ENCODE results near the gene HTRA2.

HTRA2 gene

DNA sequence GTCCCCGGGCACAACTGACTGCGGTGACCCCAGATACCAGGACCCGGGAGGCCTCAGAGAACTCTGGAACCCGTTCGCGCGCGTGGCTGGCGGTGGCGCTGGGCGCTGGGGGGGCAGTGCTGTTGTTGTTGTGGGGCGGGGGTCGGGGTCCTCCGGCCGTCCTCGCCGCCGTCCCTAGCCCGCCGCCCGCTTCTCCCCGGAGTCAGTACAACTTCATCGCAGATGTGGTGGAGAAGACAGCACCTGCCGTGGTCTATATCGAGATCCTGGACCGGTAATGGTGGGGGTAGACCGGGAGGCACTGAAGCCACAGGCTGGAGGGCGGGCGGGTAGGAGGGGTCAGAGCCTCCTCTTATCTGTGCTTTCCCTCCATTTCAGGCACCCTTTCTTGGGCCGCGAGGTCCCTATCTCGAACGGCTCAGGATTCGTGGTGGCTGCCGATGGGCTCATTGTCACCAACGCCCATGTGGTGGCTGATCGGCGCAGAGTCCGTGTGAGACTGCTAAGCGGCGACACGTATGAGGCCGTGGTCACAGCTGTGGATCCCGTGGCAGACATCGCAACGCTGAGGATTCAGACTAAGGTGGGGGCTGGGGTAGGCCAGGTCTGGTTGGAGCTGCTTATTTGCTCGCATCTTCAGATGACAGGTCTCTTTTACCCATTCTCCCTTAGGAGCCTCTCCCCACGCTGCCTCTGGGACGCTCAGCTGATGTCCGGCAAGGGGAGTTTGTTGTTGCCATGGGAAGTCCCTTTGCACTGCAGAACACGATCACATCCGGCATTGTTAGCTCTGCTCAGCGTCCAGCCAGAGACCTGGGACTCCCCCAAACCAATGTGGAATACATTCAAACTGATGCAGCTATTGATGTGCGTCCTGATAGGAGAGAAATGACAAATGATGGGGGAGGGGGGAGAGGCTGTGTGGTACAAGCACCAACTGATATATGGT, 780 bp downstream of the HTRA2 start:
- Histone ChIP-seq H3K4me3 (ENCODE audit: low read length in 2 of 2) (peak overlapping the region; percentile 94 to 97), H3K9ac (ENCODE audit: low read depth in 1 of 2, low read length in 2 of 2) (peak overlapping the region; percentile 83 to 88), H3K36me3 (ENCODE audit: control insufficient read depth in 2 of 2, insufficient read depth in 2 of 2, low read length in 2 of 2) (peaks cover 18 to 37% of the 10 kb centered on the region in 2 donors), H3K27ac (ENCODE audit: low read depth in 2 of 2, low read length in 2 of 2) (peak overlapping the region; percentile 68 to 90), H3K4me1 (ENCODE audit: control insufficient read depth in 2 of 2, insufficient read depth in 2 of 2, low read length in 2 of 2) (peaks cover 25 to 28% of the 10 kb centered on the region in 2 donors), H3K9me3 (ENCODE audit: control insufficient read depth in 2 of 2, low read length in 2 of 2) (no peaks in the 10 kb centered on the region), H3K27me3 (ENCODE audit: control insufficient read depth in 2 of 2, insufficient read depth in 2 of 2, low read length in 2 of 2) (no peaks in the 10 kb centered on the region)

DNA sequence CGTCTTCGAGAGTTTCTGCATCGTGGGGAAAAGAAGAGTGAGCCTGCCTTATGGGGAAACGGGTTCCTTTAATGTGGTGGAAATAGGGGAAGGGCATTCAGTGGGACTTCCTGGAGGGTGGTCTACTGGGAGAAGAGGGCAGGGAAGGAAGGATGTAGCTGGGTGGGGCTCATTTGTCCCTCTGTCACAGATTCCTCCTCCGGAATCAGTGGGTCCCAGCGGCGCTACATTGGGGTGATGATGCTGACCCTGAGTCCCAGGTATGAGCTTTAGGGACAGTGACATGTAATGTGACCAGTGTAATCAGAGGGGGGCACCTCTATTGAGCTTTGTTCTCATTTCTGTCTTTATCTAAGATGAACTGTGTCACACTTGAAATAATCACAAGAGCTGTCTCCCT, 1.9 kb downstream of the HTRA2 start:
- Histone ChIP-seq H3K9ac (ENCODE audit: low read depth in 1 of 2, low read length in 2 of 2) (no peak overlapping the region), H3K36me3 (ENCODE audit: control insufficient read depth in 2 of 2, insufficient read depth in 2 of 2, low read length in 2 of 2) (peaks cover 14 to 28% of the 10 kb centered on the region in 2 donors), H3K4me3 (ENCODE audit: low read length in 2 of 2) (no peak overlapping the region), H3K9me3 (ENCODE audit: control insufficient read depth in 2 of 2, low read length in 2 of 2) (no peaks in the 10 kb centered on the region), H3K4me1 (ENCODE audit: control insufficient read depth in 2 of 2, insufficient read depth in 2 of 2, low read length in 2 of 2) (peaks cover 23 to 25% of the 10 kb centered on the region in 2 donors), H3K27me3 (ENCODE audit: control insufficient read depth in 2 of 2, insufficient read depth in 2 of 2, low read length in 2 of 2) (no peaks in the 10 kb centered on the region), H3K27ac (ENCODE audit: low read depth in 2 of 2, low read length in 2 of 2) (no peak overlapping the region)

DNA sequence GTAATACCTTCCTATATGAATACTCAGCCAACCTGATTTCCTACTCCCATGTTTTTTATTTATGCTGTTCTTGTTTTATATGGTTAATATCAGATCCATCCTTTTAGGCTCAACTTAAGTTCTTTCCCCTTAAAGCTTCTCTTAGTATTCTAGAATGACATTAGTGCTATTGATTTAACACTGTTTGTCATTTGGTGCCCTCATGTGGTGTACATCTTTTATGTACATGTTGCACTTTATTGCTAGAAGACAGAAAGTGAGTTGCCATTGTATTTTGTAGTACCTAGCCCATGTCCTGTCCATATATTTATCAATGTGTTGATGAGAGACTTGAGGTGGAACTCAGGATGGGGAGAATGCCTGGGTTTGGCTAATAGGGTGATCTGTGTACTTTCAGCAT, 2.5 kb downstream of the HTRA2 start:
- Histone ChIP-seq H3K27ac (ENCODE audit: low read depth in 2 of 2, low read length in 2 of 2) (no peak overlapping the region), H3K27me3 (ENCODE audit: control insufficient read depth in 2 of 2, insufficient read depth in 2 of 2, low read length in 2 of 2) (no peaks in the 10 kb centered on the region), H3K4me1 (ENCODE audit: control insufficient read depth in 2 of 2, insufficient read depth in 2 of 2, low read length in 2 of 2) (peaks cover 23 to 24% of the 10 kb centered on the region in 2 donors), H3K4me3 (ENCODE audit: low read length in 2 of 2) (no peak overlapping the region), H3K36me3 (ENCODE audit: control insufficient read depth in 2 of 2, insufficient read depth in 2 of 2, low read length in 2 of 2) (peaks cover 8 to 23% of the 10 kb centered on the region in 2 donors), H3K9ac (ENCODE audit: low read depth in 1 of 2, low read length in 2 of 2) (no peak overlapping the region), H3K9me3 (ENCODE audit: control insufficient read depth in 2 of 2, low read length in 2 of 2) (no peaks in the 10 kb centered on the region)

DNA sequence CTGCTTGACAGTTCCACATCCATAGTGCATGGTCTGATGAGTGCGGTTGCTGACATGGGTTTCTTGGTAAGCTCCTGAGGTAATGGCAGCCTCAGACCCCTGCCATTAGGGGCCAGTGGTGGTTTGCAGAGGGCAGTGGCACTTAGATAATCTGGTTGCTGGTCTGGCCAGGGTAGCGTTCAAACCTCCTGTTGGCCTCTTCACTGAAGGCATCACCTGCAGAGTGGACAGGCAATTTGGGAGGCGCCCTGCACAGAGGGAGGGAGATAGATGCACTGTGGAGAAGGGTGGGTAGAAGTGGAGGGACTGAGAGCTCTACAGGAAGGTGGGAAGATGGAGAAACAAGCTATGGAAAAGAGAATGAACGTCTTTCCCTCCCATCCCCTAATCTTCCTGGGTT, 3.7 kb downstream of the HTRA2 start:
- peaks cover 6 to 10% of the 10 kb centered on the region in 2 donors for H3K36me3 ChIP-seq (ENCODE audit: control insufficient read depth in 2 of 2, insufficient read depth in 2 of 2, low read length in 2 of 2)
- no peak overlapping the region for H3K27ac ChIP-seq (ENCODE audit: low read depth in 2 of 2, low read length in 2 of 2)
- H3K27me3 ChIP-seq (ENCODE audit: control insufficient read depth in 2 of 2, insufficient read depth in 2 of 2, low read length in 2 of 2): no peaks in the 10 kb centered on the region
- H3K4me1 ChIP-seq (ENCODE audit: control insufficient read depth in 2 of 2, insufficient read depth in 2 of 2, low read length in 2 of 2): peaks cover 17 to 18% of the 10 kb centered on the region in 2 donors
- no peak overlapping the region for H3K9ac ChIP-seq (ENCODE audit: low read depth in 1 of 2, low read length in 2 of 2)
- H3K4me3 ChIP-seq (ENCODE audit: low read length in 2 of 2): no peak overlapping the region
- H3K9me3 ChIP-seq (ENCODE audit: control insufficient read depth in 2 of 2, low read length in 2 of 2): no peaks in the 10 kb centered on the region

DNA sequence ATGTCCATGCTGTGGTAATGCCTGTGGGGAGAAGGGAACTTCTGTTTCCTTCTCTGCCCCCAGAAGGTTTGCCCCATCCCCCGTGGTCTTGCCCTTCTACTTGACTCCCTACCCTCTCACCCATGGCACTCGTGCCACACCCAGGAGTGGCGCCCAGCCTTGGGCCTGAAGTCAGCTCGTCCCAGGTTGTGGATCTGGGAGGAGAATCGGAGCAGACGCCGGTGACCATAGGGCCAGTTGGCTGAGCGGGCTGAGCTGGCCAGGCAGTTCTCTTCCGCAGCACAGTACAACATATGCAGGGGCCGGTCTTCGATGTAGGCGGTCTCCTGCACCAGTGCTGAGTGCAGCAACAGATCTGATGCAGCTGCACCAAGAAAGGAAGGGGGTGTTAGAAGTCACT, 4.7 kb downstream of the HTRA2 start:
- Histone ChIP-seq H3K27me3 (ENCODE audit: control insufficient read depth in 2 of 2, insufficient read depth in 2 of 2, low read length in 2 of 2) (no peaks in the 10 kb centered on the region), H3K27ac (ENCODE audit: low read depth in 2 of 2, low read length in 2 of 2) (no peak overlapping the region)

DNA sequence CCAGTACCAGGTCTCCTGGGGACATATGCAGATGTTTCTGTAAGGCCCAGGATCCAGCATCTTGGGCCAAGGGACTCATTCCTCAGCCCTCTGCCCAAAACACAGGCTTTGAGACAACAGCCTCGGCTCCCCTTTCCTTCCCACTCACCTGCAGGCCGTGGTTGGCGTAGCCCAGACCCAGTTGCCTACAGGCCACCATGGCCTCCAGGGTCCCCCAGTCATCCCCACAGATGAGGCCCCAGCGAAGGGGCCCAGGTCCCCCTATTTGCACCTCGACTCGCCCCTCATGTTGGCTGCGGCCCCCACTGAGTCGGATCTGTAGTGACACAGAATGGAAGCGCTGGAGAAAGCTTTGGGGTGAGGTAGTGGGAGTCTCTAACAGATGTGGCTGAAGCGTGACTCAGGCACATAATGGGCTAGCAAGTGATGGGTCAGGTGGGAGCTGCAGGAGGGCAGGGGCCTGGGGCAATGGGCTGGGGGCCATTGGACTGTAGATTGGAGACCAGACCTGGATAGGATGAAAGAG, 5.8 kb downstream of the HTRA2 start:
- Histone ChIP-seq H3K4me1 (ENCODE audit: control insufficient read depth in 2 of 2, insufficient read depth in 2 of 2, low read length in 2 of 2) (peaks cover 8 to 12% of the 10 kb centered on the region in 2 donors), H3K27me3 (ENCODE audit: control insufficient read depth in 2 of 2, insufficient read depth in 2 of 2, low read length in 2 of 2) (no peaks in the 10 kb centered on the region), H3K9me3 (ENCODE audit: control insufficient read depth in 2 of 2, low read length in 2 of 2) (no peaks in the 10 kb centered on the region), H3K36me3 (ENCODE audit: control insufficient read depth in 2 of 2, insufficient read depth in 2 of 2, low read length in 2 of 2) (peaks cover 6 to 10% of the 10 kb centered on the region in 2 donors), H3K4me3 (ENCODE audit: low read length in 2 of 2) (no peak overlapping the region), H3K27ac (ENCODE audit: low read depth in 2 of 2, low read length in 2 of 2) (no peak overlapping the region), H3K9ac (ENCODE audit: low read depth in 1 of 2, low read length in 2 of 2) (no peak overlapping the region)

More for the DNA sequence above, 4.7 kb downstream of the HTRA2 start:
- no peak overlapping the region for H3K9ac ChIP-seq (ENCODE audit: low read depth in 1 of 2, low read length in 2 of 2)
- H3K4me3 ChIP-seq (ENCODE audit: low read length in 2 of 2): no peak overlapping the region
- H3K36me3 ChIP-seq (ENCODE audit: control insufficient read depth in 2 of 2, insufficient read depth in 2 of 2, low read length in 2 of 2): peaks cover 6 to 10% of the 10 kb centered on the region in 2 donors
- no peaks in the 10 kb centered on the region for H3K9me3 ChIP-seq (ENCODE audit: control insufficient read depth in 2 of 2, low read length in 2 of 2)
- peaks cover 8 to 13% of the 10 kb centered on the region in 2 donors for H3K4me1 ChIP-seq (ENCODE audit: control insufficient read depth in 2 of 2, insufficient read depth in 2 of 2, low read length in 2 of 2)

DNA sequence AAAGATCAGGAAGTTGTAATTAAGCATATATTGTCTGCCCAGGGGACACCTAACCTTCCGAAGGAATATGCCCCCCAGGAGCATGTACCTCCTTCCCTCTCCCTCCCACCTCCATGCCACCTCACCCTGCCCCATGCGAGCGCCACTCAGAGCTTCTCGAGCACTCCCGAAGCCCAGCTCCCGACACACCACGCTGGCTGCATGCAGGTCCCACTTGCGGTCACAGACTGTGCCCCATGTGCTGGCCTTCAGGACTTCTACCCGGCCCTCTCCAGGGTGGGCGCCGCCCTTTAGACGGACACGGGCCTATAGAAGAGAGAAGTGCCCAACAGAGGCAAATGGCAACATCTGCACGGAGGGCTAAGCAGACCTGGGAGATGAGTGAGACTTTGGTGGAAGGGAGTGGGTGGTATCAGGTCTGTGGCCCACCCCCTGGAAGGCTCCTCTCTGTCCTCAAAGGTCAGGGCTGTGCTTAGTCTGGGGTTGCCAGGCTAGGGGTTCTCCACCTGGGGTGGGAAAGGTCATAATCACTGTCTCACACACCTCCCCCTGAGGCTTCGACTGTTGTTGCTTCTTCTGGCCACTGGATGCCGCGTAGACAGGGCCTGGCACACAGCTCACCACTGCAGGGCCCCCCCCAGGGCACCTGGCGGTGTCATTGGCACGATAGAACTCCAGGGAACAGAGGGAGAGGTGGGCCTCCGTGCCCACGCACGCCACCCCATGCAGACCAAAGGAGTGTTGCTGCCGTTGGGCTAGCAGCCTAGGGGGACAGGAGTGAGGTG, 6.6 kb downstream of the HTRA2 start:
- H3K4me3 ChIP-seq (ENCODE audit: low read length in 2 of 2): no peak overlapping the region
- H3K27me3 ChIP-seq (ENCODE audit: control insufficient read depth in 2 of 2, insufficient read depth in 2 of 2, low read length in 2 of 2): no peaks in the 10 kb centered on the region
- H3K9ac ChIP-seq (ENCODE audit: low read depth in 1 of 2, low read length in 2 of 2): no peak overlapping the region
- H3K27ac ChIP-seq (ENCODE audit: low read depth in 2 of 2, low read length in 2 of 2): no peak overlapping the region
- no peaks in the 10 kb centered on the region for H3K9me3 ChIP-seq (ENCODE audit: control insufficient read depth in 2 of 2, low read length in 2 of 2)
- peaks cover under 1 to 3% of the 10 kb centered on the region in 2 donors for H3K4me1 ChIP-seq (ENCODE audit: control insufficient read depth in 2 of 2, insufficient read depth in 2 of 2, low read length in 2 of 2)
- peaks cover 6 to 10% of the 10 kb centered on the region in 2 donors for H3K36me3 ChIP-seq (ENCODE audit: control insufficient read depth in 2 of 2, insufficient read depth in 2 of 2, low read length in 2 of 2)

DNA sequence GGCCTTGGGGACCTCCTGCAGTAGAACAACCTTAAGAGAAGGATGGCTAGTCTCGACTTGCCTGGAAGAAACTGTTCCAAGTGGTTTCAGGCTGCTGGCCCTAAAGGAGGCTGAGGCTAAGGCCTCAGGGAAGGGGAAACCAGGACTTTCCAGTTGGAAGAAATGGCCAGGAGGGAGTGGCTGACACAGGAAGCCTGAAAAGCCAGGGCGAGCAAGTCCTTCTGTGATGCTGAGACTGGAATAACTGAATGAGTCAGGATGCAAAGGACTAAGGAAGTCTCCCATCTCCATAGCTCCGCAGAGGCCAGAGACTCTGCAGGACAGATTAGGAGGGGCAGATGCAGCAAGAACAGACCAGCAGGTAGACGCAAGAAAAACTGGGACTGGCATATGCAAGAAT, 7.4 kb downstream of the HTRA2 start:
- H3K4me3 ChIP-seq (ENCODE audit: low read length in 2 of 2): no peak overlapping the region
- no peaks in the 10 kb centered on the region for H3K9me3 ChIP-seq (ENCODE audit: control insufficient read depth in 2 of 2, low read length in 2 of 2)
- H3K36me3 ChIP-seq (ENCODE audit: control insufficient read depth in 2 of 2, insufficient read depth in 2 of 2, low read length in 2 of 2): peaks cover 6 to 10% of the 10 kb centered on the region in 2 donors
- no peaks in the 10 kb centered on the region for H3K27me3 ChIP-seq (ENCODE audit: control insufficient read depth in 2 of 2, insufficient read depth in 2 of 2, low read length in 2 of 2)
- H3K9ac ChIP-seq (ENCODE audit: low read depth in 1 of 2, low read length in 2 of 2): no peak overlapping the region
- no peak overlapping the region for H3K27ac ChIP-seq (ENCODE audit: low read depth in 2 of 2, low read length in 2 of 2)
- no peaks in the 10 kb centered on the region for H3K4me1 ChIP-seq (ENCODE audit: control insufficient read depth in 2 of 2, insufficient read depth in 2 of 2, low read length in 2 of 2)

DNA sequence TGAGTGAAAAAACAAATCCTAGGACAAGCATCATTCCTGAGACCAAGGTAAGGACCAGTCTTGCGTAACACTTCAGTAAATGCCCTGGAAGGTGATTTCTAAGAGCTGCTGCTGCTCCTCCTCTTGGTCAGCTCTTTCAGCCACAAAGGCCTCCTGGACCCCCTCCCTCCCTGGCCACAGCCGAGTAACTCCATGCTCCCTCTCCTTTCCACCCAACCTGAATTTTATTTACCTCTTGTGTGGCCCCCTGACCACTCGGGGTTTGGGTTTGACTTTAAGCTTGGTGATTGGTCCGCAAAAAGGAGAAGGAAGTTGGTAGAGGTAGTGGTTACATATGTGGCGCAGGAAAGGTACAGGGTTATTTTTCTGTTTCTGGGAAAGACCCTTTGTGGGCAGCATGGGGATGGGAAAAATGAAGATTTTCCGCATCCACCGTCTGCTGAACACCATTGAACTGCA, 9.2 kb downstream of the HTRA2 start:
- no peaks in the 10 kb centered on the region for H3K27me3 ChIP-seq (ENCODE audit: control insufficient read depth in 2 of 2, insufficient read depth in 2 of 2, low read length in 2 of 2)
- no peak overlapping the region for H3K9ac ChIP-seq (ENCODE audit: low read depth in 1 of 2, low read length in 2 of 2)
- H3K4me1 ChIP-seq (ENCODE audit: control insufficient read depth in 2 of 2, insufficient read depth in 2 of 2, low read length in 2 of 2): no peaks in the 10 kb centered on the region
- H3K4me3 ChIP-seq (ENCODE audit: low read length in 2 of 2): no peak overlapping the region
- H3K27ac ChIP-seq (ENCODE audit: low read depth in 2 of 2, low read length in 2 of 2): no peak overlapping the region
- H3K9me3 ChIP-seq (ENCODE audit: control insufficient read depth in 2 of 2, low read length in 2 of 2): no peaks in the 10 kb centered on the region
- no peaks in the 10 kb centered on the region for H3K36me3 ChIP-seq (ENCODE audit: control insufficient read depth in 2 of 2, insufficient read depth in 2 of 2, low read length in 2 of 2)

DNA sequence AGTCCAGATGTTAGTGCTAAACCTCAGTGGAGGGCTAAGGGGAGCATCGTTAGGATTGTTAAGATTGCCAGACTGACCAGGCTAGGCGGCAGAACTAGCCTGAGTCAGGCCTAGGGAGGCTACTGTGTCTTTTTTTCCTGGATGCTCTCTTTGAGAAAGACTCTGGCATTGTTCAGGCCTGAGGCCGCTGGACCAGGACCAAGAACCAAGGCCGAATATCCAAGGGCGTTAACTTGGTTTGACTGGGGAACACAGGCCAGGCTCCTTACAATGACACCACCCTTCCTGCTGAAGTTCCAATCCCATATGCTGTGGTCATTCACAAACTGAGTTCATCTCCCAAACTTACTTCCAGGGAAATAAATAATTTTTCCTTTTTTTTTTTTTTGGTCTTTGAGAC, 10.6 kb downstream of the HTRA2 start:
- Histone ChIP-seq H3K27ac (ENCODE audit: low read depth in 2 of 2, low read length in 2 of 2) (peak overlapping the region in 1 of 2 donors; percentile 20), H3K27me3 (ENCODE audit: control insufficient read depth in 2 of 2, insufficient read depth in 2 of 2, low read length in 2 of 2) (no peaks in the 10 kb centered on the region), H3K9me3 (ENCODE audit: control insufficient read depth in 2 of 2, low read length in 2 of 2) (no peaks in the 10 kb centered on the region), H3K9ac (ENCODE audit: low read depth in 1 of 2, low read length in 2 of 2) (no peak overlapping the region), H3K4me3 (ENCODE audit: low read length in 2 of 2) (no peak overlapping the region), H3K36me3 (ENCODE audit: control insufficient read depth in 2 of 2, insufficient read depth in 2 of 2, low read length in 2 of 2) (no peaks in the 10 kb centered on the region), H3K4me1 (ENCODE audit: control insufficient read depth in 2 of 2, insufficient read depth in 2 of 2, low read length in 2 of 2) (no peaks in the 10 kb centered on the region)
